ENCODE data around the gene NAV1.

GRCh38 chr1:201491896-201492511, 46.9 kb upstream of the NAV1 start:
- TF ChIP-seq CTCF (IDR thresholded peaks at IDR 0.05 in 8 of 11, conservative IDR thresholded peaks at IDR 0.05 in 3 of 11) (no peak), POLR2A (IDR thresholded peaks at IDR 0.05) (no peak)

Measured in spleen (tissue), 7 donors.